ENCODE data around the gene TMEM151B. TPM values are rescaled to one million over a fixed set of nuclear protein-coding genes. Genes with fewer than 3 reads are reported as not detected.
"Not testable (repeated sequence)": the region's sequence is repeated elsewhere in the genome, so short reads cannot be mapped to it uniquely, and the experiment has no call there.

The TMEM151B gene
- total RNA-seq, 2 experiments from 2014 or later: 0.09 TPM; not detected in 1

GRCh38 chr6:44339763-44340625 lies 69.7 kb downstream of the TMEM151B start:
- Mint-ChIP-seq H3K4me1 (peaks cover 5% of the 10 kb centered on the region), H3K27me3 (peaks cover 30% of the 10 kb centered on the region), H3K4me3 (no peak overlapping the region), H3K36me3 (ENCODE audit: low read depth) (no peaks in the 10 kb centered on the region), H3K27ac (no peak overlapping the region), H3K9me3 (ENCODE audit: low read depth) (no peaks in the 10 kb centered on the region)
- ChIA-PET CTCF (interaction anchor here (0.5 to 3.9 kb wide), 12 partner anchors 9 to 673 kb away, joined by 3 to 56 read pairs (median 4); partner anchors contain the start of genes SLC35B2 and TMEM151B), POLR2A (interaction anchor here (0.6 to 0.7 kb wide), 4 partner anchors 8 to 264 kb away, joined by 3 to 7 read pairs (median 4); no protein-coding TSS in a partner anchor)
- ATAC-seq (peak; percentile 90), DNase-seq (peak; percentile 48)
- intact Hi-C loops (cut with DNase I, micrococcal nuclease): loop anchor here in 1 of 2 experiments (2.0 to 5.0 kb wide), 2 partner anchors 188 to 569 kb away; partner anchors contain the start of gene VEGFA

GRCh38 chr6:44341095-44341890 lies 71.0 kb downstream of the TMEM151B start:
- no peak for ATAC-seq
- no peak overlapping the region for H3K4me3 Mint-ChIP-seq
- no peak overlapping the region for H3K27ac Mint-ChIP-seq
- intact Hi-C loops (cut with DNase I, micrococcal nuclease): no loop called here
- H3K36me3 Mint-ChIP-seq (ENCODE audit: low read depth): no peaks in the 10 kb centered on the region
- H3K4me1 Mint-ChIP-seq: peaks cover 5% of the 10 kb centered on the region
- CTCF ChIA-PET: interaction anchor here (0.6 to 1.6 kb wide), 4 partner anchors 9 to 181 kb away, joined by 3 to 4 read pairs (median 4); no protein-coding TSS in a partner anchor
- DNase-seq: no peak
- H3K27me3 Mint-ChIP-seq: peaks cover 31% of the 10 kb centered on the region
- H3K9me3 Mint-ChIP-seq (ENCODE audit: low read depth): no peaks in the 10 kb centered on the region
- POLR2A ChIA-PET: interaction anchor here (0.5 kb wide), 1 partner anchor 15 kb away, joined by 4 read pairs; no protein-coding TSS in a partner anchor

DNA sequence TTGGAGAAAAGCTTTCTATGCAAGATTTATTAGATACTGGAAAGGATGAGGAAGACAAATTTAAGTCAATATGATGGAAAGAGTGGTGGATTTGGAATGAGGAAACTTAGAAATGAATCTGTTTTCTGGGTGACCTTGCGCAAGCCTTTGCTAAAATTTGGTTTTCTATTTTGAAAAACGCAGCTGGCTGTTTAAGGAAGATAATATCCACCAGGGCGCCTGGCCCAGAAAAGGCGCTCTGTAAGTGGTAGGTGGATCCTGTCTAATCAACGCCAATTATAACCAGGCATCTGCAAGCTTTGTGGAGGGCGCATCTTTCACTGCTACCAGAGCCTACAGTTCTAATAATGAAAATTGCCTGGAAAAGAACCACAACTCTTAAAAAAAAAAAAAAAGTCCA lies 71.8 kb downstream of the TMEM151B start:
- Mint-ChIP-seq H3K36me3 (ENCODE audit: low read depth) (no peaks in the 10 kb centered on the region), H3K27ac (no peak overlapping the region), H3K27me3 (peaks cover 32% of the 10 kb centered on the region), H3K4me3 (no peak overlapping the region), H3K9me3 (ENCODE audit: low read depth) (no peaks in the 10 kb centered on the region), H3K4me1 (peaks cover 5% of the 10 kb centered on the region)
- ChIA-PET CTCF (interaction anchor here (0.7 to 1.6 kb wide), 4 partner anchors 10 to 75 kb away, joined by 3 to 4 read pairs (median 4); no protein-coding TSS in a partner anchor), POLR2A (no interaction called here)
- ATAC-seq (no peak), DNase-seq (no peak)
- intact Hi-C loops (cut with DNase I, micrococcal nuclease): no loop called here

DNA sequence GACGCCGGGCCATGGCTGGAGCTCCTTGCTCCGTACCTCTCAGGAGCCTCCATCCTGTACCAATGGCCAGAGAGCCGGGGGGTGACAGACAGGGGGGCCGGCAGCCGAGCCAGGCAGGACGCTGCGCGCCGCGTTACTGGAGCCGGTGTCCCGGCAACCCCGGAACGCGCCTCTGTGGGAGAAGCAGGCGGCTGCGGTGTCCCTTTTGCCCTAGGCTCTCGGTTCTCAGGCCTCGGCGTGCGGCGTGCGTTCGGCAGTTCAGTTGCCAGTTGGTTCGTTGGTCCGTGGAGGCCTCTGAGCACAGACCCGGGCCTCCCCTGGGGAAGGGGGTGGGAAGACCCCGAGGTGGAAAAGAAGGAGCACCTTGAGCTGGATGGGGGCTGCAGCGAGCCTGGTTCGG lies 72.2 kb downstream of the TMEM151B start, which contains the start of gene SPATS1:
TSS of gene SPATS1 (plus strand) at position 162 of the 400 bp plus-strand sequence. CDS start 446 bp downstream, outside the sequence.
- H3K4me1 Mint-ChIP-seq: peaks cover 5% of the 10 kb centered on the region
- H3K36me3 Mint-ChIP-seq (ENCODE audit: low read depth): no peaks in the 10 kb centered on the region
- H3K4me3 Mint-ChIP-seq: no peak within 1 kb of the TSS
- POLR2A ChIA-PET: no interaction called here
- no peak within 1 kb of the TSS for H3K27ac Mint-ChIP-seq
- intact Hi-C loops (cut with DNase I, micrococcal nuclease): no loop called here
- no peak for ATAC-seq
- CTCF ChIA-PET: interaction anchor here (0.7 to 1.6 kb wide), 5 partner anchors 10 to 75 kb away, joined by 3 to 4 read pairs (median 4); partner anchors contain the start of gene AARS2
- no peaks in the 10 kb centered on the region for H3K9me3 Mint-ChIP-seq (ENCODE audit: low read depth)
- H3K27me3 Mint-ChIP-seq: peaks cover 33% of the 10 kb centered on the region
- DNase-seq: peak; percentile 18

GRCh38 chr6:44346818-44347217 lies 76.6 kb downstream of the TMEM151B start:
- CTCF ChIA-PET: interaction anchor here (1.1 to 1.5 kb wide), 2 partner anchors 11 to 34 kb away, joined by 3 read pairs; partner anchors contain the start of gene AARS2
- H3K4me3 Mint-ChIP-seq; ATAC-seq; DNase-seq; H3K4me1 Mint-ChIP-seq; H3K27ac Mint-ChIP-seq; POLR2A ChIA-PET; H3K9me3 Mint-ChIP-seq (ENCODE audit: low read depth); intact Hi-C loops (cut with DNase I, micrococcal nuclease); H3K36me3 Mint-ChIP-seq (ENCODE audit: low read depth): not testable (repeated sequence)
- H3K27me3 Mint-ChIP-seq: peaks cover 29% of the 10 kb centered on the region

DNA sequence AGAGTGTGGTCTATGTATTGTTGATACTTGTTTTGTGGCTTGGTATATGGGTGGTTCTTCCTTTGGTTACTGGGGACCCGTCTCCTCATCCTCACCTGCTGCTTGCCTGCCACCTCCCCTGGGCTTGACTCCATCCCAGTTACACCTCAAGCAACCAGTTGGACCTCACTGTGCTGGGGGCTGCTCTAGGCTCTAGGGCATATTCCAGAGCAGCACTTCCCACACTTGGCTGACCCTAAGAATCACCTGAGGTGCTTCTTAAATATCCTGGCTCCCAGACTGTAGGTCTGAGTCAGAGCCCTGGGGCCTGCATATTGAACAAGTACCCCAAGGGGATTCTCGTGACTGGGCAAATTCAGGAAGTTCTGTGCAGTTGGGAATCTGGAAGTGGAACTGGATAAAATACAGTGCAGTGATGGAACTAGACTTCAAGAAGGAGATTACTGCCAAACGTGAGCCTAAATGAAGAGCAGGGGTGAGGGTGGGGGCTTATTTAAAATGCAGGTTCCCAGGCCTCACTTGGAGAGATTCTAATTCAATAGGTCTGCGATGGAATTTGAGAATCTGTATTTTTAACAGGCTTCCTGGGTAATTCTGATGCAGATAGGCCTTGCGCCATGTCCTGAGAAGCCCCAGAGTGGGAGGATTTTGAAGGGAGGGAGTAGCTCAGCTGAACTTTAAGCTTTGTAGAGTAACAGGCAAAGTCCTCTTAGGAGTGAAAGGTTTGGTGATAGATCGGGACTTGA lies 79.8 kb downstream of the TMEM151B start:
- ATAC-seq (no peak), DNase-seq (no peak)
- Mint-ChIP-seq H3K9me3 (ENCODE audit: low read depth) (no peaks in the 10 kb centered on the region), H3K4me3 (no peak overlapping the region), H3K27me3 (peaks cover 4% of the 10 kb centered on the region), H3K27ac (no peak overlapping the region), H3K4me1 (no peaks in the 10 kb centered on the region), H3K36me3 (ENCODE audit: low read depth) (no peaks in the 10 kb centered on the region)
- ChIA-PET CTCF (interaction anchor here (0.6 kb wide), 1 partner anchor 457 kb away, joined by 3 read pairs; no protein-coding TSS in a partner anchor), POLR2A (no interaction called here)
- intact Hi-C loops (cut with DNase I, micrococcal nuclease): no loop called here

DNA sequence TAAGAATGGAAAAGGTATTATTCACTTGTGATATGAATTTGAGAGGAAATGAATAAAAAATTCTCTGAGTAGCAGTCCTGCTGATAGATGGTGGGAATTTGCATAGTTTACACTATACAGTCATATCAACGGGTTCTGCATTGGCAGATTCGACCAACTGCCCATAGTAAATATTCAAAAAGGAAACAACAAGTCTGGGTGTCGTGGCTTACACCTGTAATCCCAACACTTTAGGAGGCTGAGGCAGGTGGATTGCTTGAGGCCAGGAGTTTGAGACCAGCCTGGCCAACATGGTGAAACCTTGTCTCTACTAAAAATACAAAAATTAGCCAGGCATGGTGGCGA lies 80.4 kb downstream of the TMEM151B start:
- H3K27ac Mint-ChIP-seq; H3K4me1 Mint-ChIP-seq; ATAC-seq; H3K4me3 Mint-ChIP-seq; CTCF ChIA-PET; DNase-seq; POLR2A ChIA-PET; H3K9me3 Mint-ChIP-seq (ENCODE audit: low read depth); H3K27me3 Mint-ChIP-seq; intact Hi-C loops (cut with DNase I, micrococcal nuclease); H3K36me3 Mint-ChIP-seq (ENCODE audit: low read depth): not testable (repeated sequence)

DNA sequence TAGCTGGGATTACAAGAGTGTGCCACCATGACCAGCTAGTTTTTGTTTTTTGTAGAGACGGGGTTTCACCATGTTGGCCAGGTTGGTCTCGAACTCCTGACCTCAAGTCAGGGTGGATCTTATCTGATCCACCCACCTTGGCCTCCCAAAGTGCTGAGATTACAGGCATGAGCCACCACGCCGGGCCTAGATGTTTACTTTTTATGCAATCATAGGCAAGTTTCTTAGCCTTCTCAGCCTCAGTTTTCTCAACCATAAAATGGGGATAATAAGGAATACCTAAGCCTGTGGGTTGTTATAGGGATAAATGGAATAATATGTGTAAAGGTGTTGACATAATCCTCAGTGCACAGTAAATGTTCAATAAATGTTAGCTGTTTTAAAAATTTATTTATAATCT lies 82.0 kb downstream of the TMEM151B start:
- ATAC-seq (no peak), DNase-seq (no peak)
- H3K27ac Mint-ChIP-seq: no peak overlapping the region
- H3K27me3 Mint-ChIP-seq: peaks cover 6% of the 10 kb centered on the region
- CTCF ChIA-PET: interaction anchor here (1.6 kb wide), 1 partner anchor 13 kb away, joined by 4 read pairs; no protein-coding TSS in a partner anchor
- H3K36me3 Mint-ChIP-seq (ENCODE audit: low read depth): no peaks in the 10 kb centered on the region
- intact Hi-C loops (cut with DNase I, micrococcal nuclease): no loop called here
- POLR2A ChIA-PET: no interaction called here
- no peaks in the 10 kb centered on the region for H3K9me3 Mint-ChIP-seq (ENCODE audit: low read depth)
- no peak overlapping the region for H3K4me3 Mint-ChIP-seq
- no peaks in the 10 kb centered on the region for H3K4me1 Mint-ChIP-seq

GRCh38 chr6:44353336-44353735 lies 83.1 kb downstream of the TMEM151B start:
- H3K27me3 Mint-ChIP-seq: peaks cover 6% of the 10 kb centered on the region
- DNase-seq (no peak), ATAC-seq (no peak)
- H3K4me1 Mint-ChIP-seq: no peaks in the 10 kb centered on the region
- no peak overlapping the region for H3K4me3 Mint-ChIP-seq
- ChIA-PET POLR2A (no interaction called here), CTCF (no interaction called here)
- no peak overlapping the region for H3K27ac Mint-ChIP-seq
- intact Hi-C loops (cut with DNase I, micrococcal nuclease): no loop called here
- no peaks in the 10 kb centered on the region for H3K36me3 Mint-ChIP-seq (ENCODE audit: low read depth)
- H3K9me3 Mint-ChIP-seq (ENCODE audit: low read depth): no peaks in the 10 kb centered on the region

DNA sequence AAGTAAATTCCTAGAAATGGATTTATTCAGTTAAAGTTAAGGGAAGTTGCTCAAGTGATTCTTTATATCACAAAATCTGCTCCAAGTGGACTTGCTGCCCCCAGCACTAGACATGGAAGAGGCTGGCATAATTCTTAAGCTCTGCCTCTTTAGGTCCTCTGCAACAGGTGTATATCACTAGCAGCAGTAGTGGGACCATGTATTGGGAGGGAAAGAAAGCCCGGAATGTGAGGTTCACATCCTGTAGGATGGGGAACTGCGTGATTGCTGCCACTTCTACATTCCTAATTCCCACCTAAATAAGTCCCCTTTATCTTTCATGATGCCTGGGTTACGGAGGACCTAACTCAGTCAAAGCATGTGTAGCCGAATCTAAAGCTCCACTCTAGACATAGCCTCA lies 85.4 kb downstream of the TMEM151B start:
- Mint-ChIP-seq H3K36me3 (ENCODE audit: low read depth) (no peaks in the 10 kb centered on the region), H3K4me3 (no peak overlapping the region), H3K27ac (no peak overlapping the region), H3K9me3 (ENCODE audit: low read depth) (no peaks in the 10 kb centered on the region), H3K4me1 (no peaks in the 10 kb centered on the region), H3K27me3 (peaks cover 8% of the 10 kb centered on the region)
- ChIA-PET CTCF (no interaction called here), POLR2A (no interaction called here)
- ATAC-seq (no peak), DNase-seq (no peak)
- intact Hi-C loops (cut with DNase I, micrococcal nuclease): no loop called here

GRCh38 chr6:44356487-44356886 lies 86.2 kb downstream of the TMEM151B start:
- intact Hi-C loops (cut with DNase I, micrococcal nuclease): no loop called here
- Mint-ChIP-seq H3K4me3 (no peak overlapping the region), H3K27me3 (peaks cover 8% of the 10 kb centered on the region), H3K9me3 (ENCODE audit: low read depth) (no peaks in the 10 kb centered on the region), H3K36me3 (ENCODE audit: low read depth) (no peaks in the 10 kb centered on the region), H3K4me1 (no peaks in the 10 kb centered on the region), H3K27ac (no peak overlapping the region)
- ChIA-PET CTCF (no interaction called here), POLR2A (interaction anchor here (0.7 kb wide), 1 partner anchor 15 kb away, joined by 4 read pairs; no protein-coding TSS in a partner anchor)
- no peak for DNase-seq
- ATAC-seq: no peak
